ENCODE data around the gene BCL11A. TPM values are rescaled to one million over a fixed set of nuclear protein-coding genes. Genes with fewer than 3 reads are reported as not detected.

Gene BCL11A
- total RNA-seq (2014; rRNA removed; shearing (Covaris generic)), result not detected in 2 replicates

DNA sequence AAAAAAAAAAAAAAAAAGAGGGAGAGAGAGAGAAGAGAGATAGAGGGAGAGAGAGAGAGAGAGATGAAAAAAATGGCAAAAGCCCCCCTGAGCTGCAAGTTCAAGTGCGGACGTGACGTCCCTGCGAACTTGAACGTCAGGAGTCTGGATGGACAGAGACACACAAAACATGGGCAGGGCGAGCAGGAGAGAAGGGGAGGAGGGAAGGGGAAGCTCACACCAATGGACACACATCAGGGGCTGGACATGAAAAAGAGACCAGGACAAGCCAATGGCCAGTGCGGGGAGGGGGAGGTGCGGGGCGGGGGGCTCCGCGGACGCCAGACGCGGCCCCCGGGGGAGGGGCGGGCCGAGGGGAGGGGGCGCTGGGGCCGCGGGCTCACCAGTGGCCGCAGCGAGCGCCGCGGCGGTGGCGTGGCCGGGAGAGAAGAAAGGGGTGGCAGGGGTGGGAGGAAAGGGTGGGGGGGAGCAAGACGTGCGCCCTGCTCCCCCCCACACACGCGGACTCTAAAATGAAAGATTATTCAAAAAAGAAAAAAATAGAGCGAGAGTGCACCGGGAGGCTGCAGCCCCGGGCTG is at the start of gene BCL11A:
Gene BCL11A, minus strand, starts transcription at position 160 of the 579 bp plus-strand sequence. CDS start 384 bp downstream, outside the sequence.
- peak; percentile 33 for DNase-seq (ENCODE audit: low spot score)

DNA sequence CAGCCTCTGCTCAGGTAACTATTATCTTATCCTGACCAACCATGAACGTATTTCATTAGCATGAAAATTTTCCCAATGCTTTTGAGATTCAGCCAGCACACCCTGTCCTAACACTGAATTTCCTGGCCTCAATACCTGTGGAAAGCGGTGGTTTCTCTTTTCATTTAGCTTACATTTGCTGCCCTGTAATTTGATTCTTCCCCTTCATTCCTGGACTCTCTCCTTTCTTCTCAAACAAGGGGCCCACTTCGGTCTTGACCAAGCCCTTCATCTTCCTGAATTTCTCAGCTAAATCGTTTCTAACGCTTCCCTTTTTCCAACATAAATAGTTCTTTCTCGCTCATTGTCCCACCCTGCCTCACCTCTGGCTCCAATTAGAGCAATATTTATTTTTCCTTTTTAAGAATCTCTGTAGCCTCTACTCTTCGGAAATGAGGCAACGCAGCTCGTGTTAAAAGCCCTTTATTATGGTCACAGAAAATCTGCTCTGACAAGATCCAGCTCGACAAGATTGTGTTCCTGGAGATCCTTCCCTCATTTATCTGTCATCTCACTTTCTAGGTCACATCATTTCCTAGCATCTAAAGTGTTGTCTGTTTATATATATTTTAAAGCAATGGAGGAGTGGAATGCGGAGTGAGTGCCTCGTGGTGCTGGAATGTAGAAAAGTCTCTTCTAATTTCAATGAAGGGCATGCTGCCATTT is 49.5 kb upstream of the BCL11A start:
- no peak for DNase-seq (ENCODE audit: low spot score)

DNA sequence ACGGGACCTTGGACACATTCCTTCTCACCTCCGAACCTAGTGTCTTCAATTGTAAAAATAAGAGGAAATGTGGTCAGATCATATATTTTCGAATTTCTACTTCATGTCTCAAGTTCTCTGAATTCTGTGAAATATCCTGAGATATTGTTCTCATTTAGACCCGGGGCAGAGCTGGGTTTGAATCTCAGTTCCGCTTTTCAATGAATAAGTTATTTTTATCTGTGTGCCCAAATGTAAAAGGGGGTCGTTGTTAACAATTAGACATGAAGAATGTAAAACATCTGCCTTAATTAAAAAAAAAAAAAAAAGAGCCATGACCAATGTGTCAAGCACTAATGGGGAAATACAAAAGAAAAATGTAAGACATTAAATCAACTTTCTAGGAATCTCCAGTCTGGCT is 48.9 kb upstream of the BCL11A start:
- DNase-seq (ENCODE audit: low spot score), result no peak

DNA sequence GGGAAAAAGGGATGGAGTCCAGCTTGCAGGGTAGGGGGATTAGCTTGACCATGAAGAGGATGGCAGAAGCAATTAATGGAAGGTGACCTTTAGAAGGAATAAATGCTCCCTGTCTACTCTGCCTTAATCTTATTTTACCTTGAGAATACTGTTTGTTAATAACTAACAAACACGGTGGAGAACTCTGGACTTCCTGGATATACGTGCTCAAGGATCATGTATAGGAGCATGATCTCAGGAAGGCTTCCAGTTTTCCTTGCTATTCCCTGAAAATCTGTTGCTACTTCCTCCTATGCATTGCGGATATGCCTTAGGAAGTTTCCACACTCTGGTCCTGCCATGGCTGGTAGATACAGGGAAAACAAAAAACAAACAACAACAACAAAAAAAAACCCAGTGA is 44.8 kb upstream of the BCL11A start:
- DNase-seq (ENCODE audit: low spot score), result no peak

DNA sequence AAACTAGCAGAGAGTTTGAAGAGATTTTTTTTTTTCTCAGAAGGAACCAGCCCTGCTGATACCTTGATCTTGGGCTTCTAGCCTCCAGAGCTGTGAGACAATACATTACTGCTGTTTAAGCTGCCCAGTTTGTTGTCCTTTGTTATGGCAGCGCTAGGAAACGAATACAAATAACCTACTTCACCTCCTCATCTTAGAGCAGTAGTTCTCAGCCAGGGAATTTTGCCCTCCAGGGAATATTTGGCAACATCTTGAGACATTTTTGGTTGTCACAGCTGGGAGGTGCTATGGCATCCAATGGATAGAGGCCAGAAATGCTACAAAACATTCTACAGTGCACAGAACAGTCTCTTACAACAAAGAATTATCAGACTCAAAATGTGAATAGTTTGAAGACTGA is 43.9 kb upstream of the BCL11A start:
- no peak for DNase-seq (ENCODE audit: low spot score)

DNA sequence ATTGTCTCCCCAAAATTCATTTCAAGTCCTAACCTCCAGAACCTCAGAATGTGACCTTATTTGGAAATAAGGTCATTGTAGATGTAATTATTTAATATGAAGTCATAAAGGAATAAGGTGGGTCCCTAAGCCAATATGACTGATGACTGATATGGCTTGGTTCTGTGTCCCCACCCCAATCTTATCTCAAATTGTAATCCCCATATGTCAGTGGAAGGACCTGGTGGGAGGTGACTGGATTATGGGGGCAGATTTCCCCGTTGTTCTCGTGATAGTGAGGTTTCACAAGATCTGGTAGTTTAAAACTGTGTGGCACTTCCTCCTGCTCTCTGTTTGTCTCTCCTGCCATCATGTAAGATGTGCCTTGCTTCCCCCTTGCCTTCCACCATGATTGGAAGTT is 43.0 kb upstream of the BCL11A start:
- DNase-seq (ENCODE audit: low spot score), result no peak

DNA sequence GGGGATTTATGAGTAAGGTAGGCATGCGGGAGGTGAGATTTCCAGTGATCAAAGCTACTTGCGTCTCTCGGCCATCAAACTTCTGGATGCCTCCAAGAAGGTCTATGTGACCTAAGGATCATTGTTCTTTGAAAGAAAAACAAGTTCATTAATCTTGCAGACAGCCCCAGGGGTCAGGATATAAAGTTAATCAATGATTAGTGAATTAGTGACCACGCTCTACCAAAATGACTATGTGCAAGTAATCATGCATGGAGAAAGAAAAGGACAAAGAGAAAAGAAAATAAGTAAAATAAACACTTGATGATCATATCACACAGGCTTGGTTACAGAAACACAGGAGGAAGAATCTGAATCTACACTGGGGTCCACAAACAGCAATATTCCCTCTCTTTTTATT is 42.5 kb upstream of the BCL11A start:
- no peak for DNase-seq (ENCODE audit: low spot score)

DNA sequence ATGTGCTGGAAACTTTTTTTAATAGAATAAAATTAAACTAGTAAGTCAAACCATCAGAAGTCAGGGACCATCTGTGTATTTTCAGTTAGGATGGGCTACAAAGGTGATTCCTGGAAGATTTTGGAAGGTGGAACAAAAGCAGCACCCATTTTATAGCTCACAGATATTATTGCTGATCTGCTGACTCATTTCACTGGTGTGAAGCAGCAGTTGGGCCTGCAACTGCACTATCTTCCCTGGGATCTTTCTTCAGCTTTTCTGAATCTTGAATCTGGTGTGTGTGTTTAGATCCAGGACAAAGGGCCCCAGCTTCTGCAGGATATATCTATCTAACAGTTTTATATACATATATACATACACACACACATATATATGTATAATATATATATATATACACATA is 35.6 kb upstream of the BCL11A start:
- no peak for DNase-seq (ENCODE audit: low spot score)

DNA sequence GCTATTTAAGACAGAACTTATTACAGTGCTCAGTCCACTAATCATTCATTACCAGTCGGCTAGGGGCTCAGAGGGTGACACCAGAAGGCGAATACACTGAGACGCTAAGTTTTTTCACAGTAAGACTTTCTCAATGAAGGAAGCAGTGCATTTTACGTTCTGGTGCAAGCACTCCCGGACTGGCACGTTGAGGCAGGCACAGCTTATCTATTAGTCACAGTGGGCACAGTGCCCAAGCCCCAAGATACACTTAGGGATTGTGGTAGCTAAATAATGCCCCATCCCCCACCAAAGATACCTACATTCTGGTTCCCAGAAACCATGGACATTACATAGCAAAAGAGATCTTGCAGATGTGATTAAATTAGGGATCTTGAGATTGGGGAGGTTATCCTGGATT is 32.6 kb upstream of the BCL11A start:
- DNase-seq (ENCODE audit: low spot score), result no peak

DNA sequence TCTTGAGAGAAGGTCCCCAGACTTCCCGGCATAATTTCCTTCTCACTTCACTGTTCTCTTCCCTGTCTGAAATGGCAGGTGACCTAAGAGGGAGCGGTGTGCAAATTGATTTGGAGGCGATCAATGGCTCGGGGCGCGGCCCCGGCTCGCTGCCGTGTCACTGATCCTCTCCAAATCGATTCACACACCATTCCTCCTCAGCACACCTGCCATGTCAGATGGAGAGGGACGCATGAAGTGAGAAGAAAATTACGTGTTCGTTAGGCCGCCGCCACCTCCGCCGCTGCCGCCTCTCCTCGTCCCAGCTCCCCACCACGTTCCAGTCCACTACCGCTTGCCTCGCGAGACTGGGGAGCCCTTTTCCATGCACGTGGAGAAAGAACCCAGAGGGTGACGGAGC is 31.8 kb upstream of the BCL11A start:
- no peak for DNase-seq (ENCODE audit: low spot score)

DNA sequence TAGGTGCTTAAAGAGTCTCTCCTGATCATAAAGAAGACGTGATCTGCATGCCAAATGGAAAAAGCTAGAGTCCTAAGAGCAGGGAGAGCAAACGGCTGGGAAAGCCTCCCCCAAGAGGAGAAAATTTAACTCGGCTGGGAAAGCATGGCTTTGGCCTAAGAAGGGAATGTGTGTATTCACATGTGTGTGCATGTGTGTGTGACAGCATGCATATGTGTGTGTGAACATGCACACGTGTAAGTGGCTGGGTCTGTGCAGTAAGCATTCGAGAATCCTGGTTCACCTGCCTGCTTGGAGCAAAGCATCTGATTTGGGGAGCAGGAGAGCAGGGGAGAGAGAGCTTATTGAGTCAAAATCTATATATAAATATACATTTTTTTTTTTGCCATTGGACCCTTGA is 30.1 kb upstream of the BCL11A start:
- DNase-seq (ENCODE audit: low spot score), result no peak

DNA sequence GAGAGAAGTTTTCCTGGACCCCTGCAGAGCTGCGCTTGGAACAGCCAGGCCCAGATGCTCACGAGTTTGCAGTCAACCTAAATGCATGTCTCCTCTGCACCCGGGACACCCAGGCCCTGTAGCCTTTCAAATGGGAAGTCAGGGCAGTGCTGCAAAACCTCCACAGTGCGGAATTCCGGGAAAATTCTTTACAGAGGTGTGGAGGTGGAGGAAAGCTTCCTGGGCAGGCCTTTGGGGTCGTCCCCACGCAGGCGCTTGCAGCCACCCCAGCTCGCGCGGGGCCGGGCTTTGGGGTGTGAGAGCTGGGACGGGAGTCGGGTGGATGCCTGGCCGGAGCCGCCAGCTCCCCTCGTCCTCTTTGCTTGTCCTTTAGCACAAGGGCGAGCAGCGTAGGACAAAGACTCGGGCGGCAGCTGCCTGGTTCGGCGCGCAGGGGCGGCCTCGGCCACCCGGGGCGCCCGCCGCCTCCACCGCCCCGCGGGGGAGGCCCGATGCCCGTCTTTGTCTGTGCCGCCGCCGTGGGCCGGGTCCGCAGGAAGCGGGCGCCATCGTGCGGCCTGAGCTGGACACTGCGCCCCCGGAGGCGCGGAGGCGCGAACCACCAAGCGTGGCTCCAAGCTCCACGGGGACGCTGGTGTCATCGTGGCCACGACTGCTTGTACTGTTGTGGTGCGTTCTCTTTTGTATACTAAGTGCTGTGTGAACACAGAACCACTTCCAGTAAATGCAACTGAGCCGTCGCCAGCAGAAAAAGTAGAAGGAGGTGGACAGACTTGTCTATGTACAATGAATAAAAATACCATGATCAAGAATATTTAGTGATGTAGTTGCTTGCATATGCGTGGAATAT is 28.2 kb upstream of the BCL11A start:
- peak; percentile 28 for DNase-seq (ENCODE audit: low spot score)

DNA sequence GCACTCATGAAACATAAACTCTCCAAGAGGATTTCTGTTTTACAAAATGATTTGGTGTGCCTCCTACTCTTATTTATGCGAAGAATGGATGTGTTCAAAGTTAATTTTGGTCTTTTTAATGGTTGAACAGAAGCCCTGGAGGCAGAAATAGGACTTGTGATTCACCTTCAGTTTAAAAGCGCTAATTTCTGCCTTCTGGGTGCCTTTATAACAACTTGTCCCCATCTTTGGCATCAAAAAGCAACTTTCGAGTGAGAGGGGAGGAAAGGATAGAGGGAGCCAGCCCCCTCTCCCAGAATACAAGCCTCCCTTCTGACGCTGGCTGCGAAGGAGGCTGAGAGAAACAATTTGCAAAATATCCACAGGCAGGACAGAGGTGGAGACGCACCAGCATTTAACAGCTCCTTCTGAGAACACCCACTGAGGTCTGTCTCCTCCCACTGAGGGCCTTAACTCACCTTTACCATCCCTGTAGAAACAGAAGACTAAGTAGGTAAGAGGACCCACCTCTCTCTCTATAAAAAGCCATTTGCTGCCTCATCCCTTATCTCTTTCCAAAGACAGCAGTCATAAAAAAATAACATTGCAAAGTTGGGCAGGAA is 24.3 kb upstream of the BCL11A start:
- no peak for DNase-seq (ENCODE audit: low spot score)

DNA sequence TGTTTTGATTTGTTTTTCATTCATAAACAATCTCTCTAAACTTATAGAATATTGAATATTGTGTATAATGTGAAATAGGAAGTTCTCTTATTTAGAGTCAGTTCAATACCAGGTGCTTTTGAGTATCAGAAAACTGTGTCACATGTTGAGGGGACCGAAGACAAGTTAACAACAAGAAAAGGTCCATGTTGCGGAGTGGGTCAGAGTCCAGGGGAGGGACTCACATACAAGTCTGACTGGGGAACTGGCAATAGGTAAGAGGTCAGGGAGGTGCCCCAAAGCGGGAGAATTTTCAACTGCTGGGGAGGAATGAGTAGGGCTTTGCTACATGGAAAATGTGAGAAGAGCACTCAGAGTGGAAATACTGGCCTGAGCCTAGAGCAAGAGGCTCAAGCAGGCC is 19.8 kb upstream of the BCL11A start:
- DNase-seq (ENCODE audit: low spot score), result no peak

DNA sequence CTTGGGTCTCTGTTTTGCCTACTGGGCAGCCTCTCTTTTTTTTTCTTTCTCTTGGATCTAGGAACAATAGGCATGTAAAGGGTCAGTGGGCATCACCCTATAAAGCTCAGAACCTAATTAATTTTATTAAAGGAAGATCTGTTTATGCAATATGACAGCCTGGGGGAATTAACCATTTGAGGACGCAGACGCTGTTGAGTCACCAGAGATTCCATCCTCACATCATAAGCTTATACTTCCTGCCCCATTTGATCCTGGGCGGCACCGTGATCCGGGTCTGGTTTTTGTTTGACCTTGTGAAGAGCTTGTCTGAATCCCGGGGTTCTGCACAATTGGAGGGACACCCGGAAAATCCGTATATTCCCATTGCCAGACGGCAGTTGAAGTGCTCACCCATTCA is 16.8 kb upstream of the BCL11A start:
- DNase-seq (ENCODE audit: low spot score), result no peak

DNA sequence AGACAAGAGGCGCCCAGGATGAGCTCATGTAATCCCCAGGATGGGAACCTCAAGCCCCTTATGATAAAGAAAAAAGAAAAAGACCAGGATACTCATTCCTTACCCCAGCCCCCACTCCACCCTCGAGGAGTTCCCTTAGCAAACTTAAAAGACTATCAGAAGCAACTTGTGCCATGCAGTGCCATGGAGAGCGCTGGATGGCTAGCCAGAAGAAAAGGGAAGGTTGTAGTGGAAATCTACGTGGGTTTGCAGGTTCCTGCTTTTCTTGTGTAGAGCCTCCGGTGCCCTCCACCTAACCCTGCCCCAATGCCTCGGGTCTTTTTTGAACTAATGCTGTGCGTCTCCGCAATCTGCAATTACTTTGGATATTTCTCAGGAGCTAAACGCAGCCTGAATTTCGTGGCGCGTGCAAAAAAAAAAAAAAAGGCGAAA is 16.2 kb upstream of the BCL11A start:
- no peak for DNase-seq (ENCODE audit: low spot score)

DNA sequence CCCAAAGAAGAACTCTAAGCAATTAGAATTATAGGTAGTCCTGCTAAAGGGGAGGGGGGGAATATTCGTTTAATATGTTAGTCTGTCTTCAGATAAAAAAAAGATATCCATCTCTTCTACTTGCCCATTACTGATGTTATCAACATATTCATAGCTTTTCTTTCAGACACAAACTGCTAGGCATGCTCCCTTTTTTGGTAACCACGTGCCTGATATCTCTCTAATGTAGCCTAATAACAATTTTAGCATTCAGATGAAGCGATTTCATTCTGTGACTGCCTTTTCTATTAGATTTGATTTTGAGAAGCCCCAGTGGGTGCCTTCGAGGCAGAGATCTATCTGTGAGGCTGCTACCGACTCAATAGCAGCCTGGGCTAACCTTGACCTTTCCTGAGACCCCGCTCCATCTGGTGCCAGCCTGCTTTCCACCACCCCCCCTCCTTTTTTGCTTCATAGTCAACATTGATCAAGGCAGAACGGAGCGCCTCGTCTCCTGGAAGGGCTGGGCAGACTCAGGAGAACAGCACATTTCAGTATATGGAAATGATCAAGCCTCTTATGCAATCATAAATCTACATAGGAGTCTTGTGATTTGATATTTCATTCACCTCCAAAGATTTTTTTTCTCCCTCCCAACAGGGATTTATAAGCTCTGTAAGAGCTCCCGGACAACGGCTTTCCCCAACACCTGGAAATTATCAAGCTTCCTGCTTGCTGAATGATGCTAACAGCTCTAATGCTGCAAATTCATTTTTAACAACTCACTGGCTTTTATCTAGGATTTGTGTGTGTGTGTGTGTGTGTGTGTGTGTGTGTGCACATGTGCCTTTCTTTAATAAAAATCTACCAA is 14.7 kb upstream of the BCL11A start:
- no peak for DNase-seq (ENCODE audit: low spot score)

DNA sequence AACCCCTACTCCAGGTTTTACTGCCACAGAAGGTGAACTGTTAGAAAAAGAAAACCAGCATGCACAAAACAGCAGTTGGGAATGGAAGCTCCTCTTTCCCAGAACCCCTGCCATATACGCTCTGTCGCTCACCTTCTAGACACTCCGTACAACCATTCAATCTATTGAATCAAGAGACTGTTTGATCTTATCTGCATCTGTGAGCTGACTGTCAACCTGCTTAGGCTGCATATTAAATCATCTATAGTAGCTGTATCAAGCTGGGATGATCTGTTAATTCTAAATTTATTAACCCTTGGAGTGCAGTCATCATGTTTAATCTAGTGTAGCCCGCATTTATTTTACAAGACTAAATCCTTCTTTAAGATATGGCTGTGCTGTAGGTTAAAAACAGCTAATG is 13.6 kb upstream of the BCL11A start:
- DNase-seq (ENCODE audit: low spot score), result no peak

DNA sequence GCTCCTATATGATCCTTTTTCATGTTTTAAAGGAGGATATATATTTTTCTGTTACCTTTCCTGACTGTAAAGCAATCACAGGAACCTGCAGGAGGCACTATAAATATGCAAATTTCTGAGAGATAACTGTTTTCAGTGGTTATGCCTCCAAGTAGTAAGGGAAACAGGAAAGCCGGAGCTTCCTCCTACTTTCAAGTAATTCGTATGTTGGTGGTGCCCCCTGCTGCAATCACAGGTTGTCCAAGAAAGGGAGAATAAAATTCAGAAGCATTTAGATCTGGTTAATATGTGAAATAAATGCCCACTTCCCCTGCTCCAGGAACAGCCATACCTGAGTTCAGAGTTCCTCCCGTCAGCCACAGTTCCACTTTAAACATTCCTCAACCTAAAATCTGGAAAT is 12.0 kb upstream of the BCL11A start:
- peak; percentile 41 for DNase-seq (ENCODE audit: low spot score)

DNA sequence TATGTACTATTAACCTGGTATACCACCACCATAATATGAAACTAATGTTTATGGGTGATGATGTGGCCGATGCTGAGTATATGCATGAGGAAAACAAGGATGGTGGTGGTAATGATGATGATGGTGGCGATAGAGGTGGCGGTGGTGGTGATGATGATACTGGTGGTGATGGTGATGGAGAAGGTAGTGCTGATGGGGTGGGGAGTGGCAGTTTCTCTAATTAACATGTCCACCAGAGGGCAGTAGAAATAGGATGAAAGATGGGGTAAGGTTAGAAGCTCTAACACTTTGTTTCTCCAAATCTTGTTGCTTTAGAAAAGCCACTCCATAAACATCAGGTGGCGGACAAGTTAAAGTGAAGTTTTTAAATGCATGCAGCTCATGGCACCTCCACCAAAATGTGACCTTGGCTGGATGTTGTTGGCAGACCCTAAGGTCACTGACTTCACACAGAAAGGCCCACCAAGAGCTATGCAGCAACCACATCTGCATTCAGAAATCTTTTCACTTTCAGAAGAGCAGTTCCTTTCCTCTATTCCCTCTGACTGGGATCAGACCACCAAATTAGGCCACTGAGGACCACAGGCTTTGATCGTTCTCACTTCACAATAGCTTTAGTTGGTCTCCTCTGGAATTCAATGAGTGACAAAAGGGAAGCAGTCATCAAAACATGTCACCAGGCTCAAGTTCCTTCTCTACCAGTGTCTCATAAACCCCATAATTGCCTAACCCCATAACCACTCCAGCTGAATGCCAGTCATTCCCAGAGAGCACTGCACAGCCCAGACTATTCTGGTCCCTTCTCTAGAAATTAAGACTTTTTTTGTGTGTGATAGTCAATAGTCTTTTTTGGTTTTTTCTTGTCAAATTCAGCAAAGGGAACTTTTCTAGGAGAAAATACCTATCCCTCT is 7.5 kb upstream of the BCL11A start:
- DNase-seq (ENCODE audit: low spot score), result peak; percentile 31

Measured in A172 (cell line).